Islet precursor cell (in vitro differentiated cells): ENCODE data around the gene SEC61A1.
A peak's percentile ranks its signal among the peaks of the same experiment; 100 is the strongest.

Experiments
- DNase-seq: peaks from one replicate; pipeline ENCODE4 v3.0.0-alpha.2; 2018

Gene SEC61A1

GRCh38 chr3:128060473-128061381 lies 8.5 kb downstream of the SEC61A1 start:
- no peak for DNase-seq

- no peak for DNase-seq
These were observed 10.0 kb downstream of the SEC61A1 start for GRCh38 chr3:128062033-128062745.

- DNase-seq, result no peak
These were observed 11.6 kb downstream of the SEC61A1 start for GRCh38 chr3:128063865-128064264.

GRCh38 chr3:128064962-128065361 lies 12.7 kb downstream of the SEC61A1 start:
- DNase-seq, result no peak

GRCh38 chr3:128066114-128066513 lies 13.9 kb downstream of the SEC61A1 start:
- DNase-seq, result no peak

DNA sequence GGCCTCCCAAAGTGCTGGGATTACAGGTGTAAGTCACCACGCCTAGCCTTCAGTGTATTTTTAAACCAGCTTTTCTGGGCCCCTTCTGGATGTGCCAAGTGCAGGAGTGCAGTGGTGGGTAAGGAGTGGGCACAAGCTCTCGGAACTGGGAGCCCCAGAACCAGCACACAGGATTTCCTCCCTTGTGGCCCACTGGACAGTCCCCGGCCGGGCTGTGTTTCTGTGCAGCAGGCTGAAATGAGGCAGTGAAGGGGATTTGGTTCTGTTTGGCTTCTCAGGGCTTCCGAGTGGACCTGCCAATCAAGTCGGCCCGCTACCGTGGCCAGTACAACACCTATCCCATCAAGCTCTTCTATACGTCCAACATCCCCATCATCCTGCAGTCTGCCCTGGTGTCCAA lies 14.4 kb downstream of the SEC61A1 start:
- no peak for DNase-seq

DNA sequence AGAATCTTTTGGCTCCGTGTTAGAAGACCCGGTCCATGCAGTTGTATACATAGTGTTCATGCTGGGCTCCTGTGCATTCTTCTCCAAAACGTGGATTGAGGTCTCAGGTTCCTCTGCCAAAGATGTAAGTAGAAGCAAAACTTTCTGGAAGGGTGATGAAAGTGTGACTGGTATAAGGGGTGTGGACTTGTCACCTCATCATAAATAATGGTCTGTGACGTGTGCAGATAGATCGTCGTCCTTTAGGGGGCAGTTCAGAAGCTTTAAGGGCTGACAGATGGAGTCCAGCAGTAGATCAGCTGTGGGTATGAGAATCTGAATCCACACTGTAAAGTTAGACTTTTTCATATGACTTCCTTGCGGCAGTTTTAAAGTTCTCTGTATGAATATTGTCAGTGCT lies 15.3 kb downstream of the SEC61A1 start:
- no peak for DNase-seq

DNA sequence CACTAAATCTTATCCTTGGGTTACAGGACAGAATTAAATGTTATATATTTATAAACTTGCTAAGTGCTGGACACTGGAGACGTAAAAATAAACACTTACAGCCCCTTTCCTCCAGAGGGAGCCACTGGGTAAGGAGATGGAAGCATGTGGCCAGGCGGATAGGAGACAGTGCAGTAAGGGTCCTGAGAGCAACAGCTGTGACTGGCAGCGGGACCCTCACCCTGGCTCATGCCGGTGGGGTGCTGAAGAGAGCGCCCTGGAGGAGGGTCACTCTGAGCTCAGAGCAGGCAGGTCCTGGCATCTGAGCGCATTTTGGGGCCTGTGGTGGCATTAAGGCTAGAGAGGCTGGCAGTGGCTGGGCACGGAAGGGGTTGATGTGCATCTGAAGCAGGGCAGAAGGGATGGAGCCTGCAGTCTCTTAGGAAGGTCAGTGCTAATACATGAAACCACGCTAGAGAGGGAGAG lies 16.0 kb downstream of the SEC61A1 start:
- peak; percentile 68 for DNase-seq

GRCh38 chr3:128069271-128069670 lies 17.0 kb downstream of the SEC61A1 start:
- no peak for DNase-seq

GRCh38 chr3:128070898-128071591 lies 18.8 kb downstream of the SEC61A1 start:
- no peak for DNase-seq

DNA sequence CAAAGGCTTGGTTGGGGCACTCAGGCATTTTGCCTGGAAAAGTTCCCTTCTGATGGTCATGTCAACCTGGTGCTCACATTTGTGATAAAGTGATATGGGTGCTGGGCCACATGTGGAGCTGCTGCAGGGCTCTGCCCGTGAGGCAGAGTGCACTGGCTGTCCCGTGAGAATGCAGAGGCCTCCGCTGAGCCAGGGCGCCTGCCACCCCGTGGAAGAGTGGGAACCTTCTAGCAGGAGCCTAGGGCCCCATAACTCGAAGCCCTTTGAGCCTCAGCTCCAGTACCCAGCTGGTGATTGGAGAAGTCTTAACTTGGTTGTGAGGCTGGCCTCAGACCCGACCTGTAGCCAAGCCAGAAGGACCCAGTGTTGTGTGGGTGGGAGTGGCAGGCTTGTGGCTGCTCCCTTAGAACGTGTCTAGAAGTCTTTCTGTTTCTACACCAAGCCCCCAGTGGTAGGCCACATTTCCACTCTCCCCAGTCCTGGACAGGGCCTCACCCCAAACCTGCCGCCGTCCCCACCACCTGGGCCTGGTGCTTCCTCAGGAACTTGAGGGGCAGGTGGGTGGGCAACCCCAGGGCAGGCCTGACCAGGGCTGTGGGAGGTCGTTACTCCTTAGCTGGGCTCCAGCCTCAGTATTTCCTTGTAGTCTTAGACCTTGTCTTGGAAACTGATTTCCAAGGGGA lies 19.7 kb downstream of the SEC61A1 start:
- no peak for DNase-seq

DNA sequence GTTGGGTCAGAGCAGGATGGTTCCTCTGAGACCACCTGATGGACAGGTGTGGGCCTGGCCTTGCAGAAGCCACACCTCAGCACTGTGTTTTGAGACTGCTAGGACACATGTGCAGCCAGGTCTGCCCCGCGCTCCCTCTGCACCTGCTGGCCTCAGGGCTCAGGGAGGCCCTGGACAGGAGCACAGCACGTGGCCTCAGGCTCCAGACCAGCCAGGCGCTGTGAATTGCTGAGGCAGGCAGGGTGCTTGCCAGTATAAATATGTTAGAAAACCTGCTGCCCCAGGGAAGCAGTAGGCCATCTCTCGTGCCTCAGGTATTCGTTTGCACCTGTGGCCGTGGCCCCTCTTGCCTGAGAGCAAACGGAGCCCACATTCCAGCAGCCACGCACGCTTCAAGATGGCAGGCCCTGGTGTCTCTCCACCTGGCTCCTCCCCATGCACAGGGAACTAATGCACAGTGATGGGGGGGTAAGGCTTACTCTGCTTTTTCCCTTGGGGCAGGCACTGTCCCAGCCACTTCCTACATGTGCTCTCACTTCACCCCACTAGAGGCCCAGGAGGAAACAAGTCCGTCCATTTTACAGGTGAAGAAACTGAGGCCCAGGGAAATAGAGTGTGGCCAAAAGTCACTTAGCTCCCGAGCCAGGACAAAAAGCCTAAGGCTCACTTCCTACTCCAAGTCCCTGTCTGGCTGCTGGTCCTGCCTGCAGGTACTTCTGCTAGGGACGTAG lies 20.4 kb downstream of the SEC61A1 start:
- DNase-seq, result peak; percentile 51

DNA sequence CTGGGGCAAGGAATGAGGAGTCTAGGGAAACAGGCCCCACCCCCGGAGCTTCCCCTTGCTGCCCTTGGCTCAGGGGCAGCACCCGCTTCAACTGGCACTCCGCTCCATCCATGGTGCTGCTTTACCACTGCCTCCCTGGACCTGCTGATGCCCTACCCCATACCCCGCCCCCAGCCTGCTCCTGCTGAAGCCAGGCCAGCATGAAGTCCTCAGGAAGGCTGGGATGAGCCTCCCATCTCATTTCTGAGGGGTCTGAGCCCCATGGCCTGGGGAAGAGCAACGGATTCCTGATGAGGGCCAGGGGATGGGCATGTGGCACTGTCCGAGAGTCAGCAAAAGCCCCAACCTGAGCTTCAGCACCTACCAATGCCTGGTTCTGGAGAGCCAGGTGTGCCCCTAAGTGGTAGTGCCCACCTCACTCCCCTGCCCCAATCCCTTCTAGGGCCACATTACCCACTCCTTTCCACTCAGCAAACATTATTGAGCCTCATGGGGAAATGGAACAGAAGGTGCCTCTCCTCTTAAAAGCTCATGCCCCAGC lies 21.0 kb downstream of the SEC61A1 start:
- peak; percentile 50 for DNase-seq

GRCh38 chr3:128073807-128074206 lies 21.6 kb downstream of the SEC61A1 start:
- DNase-seq, result no peak

DNA sequence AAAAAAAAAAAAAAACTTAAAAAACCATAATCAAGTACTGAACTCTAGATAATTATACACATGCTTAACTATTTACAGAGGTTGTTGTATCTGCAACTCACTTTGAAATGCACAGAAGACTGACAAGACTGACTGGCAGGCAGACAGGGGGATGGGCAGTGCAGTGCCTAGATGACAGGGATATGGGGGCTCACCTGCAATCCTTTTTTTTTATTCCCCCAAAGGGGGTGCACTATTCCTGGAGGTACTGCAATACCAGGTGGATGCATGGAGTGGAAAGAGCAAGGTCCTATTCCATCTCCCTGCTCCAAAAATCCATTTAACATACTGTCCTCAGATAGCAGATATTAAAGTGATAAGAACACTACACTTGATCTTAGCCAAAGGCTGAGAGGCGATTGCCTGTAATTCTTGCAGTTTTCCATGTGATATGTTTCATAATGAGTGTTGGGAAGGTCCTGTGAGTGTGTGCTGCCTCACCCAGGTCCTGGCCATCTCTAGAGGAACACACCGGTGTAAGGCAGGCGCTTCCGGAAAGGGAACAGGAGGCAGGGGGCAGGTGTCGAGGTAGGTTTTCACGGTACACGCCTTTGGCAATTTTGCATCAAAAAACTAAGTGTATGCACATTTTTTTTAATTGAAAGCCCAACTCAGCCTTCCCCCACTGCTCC lies 22.7 kb downstream of the SEC61A1 start:
- no peak for DNase-seq

DNA sequence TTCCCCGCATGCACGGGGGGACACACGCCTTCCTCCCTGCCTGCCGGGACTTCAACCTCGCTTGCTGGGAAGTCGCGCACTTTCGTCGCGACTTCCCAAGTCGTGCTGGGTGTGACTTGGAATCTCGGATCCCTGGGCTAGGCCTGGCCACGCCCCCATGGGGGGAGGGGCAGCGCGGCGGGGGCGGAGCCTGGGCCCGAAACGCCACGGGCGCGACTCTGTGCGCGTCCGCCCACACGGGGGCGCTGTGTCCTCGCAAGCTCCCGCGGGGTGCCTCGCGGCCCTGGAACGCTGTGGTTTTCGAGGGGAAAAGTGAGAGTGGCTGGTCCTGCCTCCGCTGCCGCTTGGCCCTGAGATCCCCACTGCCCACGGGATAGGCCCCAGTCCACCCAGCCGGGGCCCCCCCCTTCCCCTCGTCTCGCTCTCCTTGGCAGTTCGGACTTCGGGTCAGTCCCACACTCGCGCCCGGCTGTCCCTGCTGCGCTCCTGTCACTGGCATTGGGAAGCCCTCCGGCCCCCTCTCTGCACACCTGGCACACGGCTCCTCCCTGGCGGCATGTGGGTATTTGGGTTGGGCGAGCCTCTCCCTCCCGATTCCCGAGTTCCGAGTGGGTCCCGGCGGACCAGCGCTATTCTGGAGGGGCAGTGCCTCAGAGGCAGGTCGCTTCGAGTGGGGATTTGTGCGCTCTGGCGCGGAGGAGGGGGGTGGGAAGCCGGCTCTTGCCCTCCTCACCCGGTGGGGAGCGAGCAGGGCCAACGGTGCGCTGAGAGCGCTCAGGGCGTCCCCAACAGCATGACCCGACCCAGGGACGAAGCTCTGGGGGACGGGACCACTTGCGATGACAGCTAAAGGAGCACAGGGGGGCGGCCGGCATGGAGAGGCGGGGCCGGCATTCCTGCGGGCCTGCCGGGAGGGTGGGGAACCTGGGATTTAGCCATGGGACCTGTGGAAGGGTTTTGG lies 23.6 kb downstream of the SEC61A1 start:
- peak; percentile 94 for DNase-seq

- DNase-seq, result peak; percentile 61
These were observed 24.4 kb downstream of the SEC61A1 start for GRCh38 chr3:128076483-128077201.

DNA sequence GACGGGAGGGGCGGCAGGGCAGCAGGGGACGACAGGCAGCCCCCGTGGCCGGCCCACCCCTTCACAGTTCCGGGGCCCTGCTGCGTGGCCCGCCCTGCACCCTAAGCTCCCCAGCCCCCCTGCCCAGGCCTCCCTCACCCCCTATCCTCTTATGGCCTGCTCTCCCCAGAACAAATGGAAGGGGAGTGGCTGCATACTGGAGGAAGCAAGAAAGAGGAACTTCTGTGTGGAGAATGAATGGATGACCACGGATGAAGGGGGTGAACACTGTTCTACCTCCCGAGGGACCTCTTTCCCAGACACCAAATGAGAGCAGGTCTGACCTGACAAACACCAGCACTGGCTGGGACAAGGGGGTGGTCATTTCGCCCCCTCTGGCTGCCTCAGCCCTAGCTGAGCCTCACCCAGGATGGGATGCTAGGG lies 25.0 kb downstream of the SEC61A1 start:
- peak; percentile 56 for DNase-seq

DNA sequence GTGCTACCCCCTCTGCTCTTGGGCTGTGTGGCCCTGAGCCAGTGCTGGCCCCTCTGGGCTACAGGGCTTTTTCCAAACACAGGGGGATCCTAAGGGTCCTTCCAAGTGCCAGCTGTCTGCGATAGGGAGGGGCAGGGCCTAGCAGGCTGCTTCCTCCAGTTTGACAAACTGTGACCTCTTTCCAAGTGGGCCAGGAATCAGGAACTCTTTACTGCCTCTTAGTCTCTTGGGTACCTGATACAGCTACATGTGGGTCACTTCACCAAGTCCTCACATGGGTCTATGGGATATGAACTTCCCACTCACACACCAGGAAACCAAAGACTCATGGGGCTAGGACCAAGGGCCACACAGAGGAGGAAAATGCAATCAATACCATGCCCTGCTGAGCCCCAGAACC lies 25.4 kb downstream of the SEC61A1 start:
- DNase-seq, result no peak
